ENCODE results near the gene FAM227B.

FAM227B gene

GRCh38 chr15:49471248-49471647 lies 149.4 kb downstream of the FAM227B start:
- TF ChIP-seq, protein P1, sequence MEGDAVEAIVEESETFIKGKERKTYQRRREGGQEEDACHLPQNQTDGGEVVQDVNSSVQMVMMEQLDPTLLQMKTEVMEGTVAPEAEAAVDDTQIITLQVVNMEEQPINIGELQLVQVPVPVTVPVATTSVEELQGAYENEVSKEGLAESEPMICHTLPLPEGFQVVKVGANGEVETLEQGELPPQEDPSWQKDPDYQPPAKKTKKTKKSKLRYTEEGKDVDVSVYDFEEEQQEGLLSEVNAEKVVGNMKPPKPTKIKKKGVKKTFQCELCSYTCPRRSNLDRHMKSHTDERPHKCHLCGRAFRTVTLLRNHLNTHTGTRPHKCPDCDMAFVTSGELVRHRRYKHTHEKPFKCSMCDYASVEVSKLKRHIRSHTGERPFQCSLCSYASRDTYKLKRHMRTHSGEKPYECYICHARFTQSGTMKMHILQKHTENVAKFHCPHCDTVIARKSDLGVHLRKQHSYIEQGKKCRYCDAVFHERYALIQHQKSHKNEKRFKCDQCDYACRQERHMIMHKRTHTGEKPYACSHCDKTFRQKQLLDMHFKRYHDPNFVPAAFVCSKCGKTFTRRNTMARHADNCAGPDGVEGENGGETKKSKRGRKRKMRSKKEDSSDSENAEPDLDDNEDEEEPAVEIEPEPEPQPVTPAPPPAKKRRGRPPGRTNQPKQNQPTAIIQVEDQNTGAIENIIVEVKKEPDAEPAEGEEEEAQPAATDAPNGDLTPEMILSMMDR (IDR thresholded peaks at IDR 0.05) = 0 out of 2 replicates have a peak, but pooled peaks have one; percentile 10

DNA sequence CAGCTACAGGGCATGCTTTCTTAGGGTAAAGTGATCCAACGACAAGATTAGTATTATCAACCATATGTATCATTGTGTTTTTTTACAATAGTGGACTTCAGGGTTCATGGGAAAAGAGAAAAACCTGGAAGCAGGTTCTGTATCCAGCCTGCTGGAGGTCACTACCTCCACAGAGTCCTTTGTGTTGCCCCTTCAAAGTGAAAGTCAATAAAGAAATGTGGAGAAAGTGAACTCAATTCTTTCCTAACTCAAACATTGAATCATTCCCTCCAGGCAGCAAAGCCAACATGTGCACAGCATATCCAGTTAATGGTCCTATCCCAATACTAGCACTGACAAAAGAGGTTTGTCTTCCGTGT lies 152.2 kb downstream of the FAM227B start:
- TF ChIP-seq, protein P1 (IDR thresholded peaks at IDR 0.05) = no peak

DNA sequence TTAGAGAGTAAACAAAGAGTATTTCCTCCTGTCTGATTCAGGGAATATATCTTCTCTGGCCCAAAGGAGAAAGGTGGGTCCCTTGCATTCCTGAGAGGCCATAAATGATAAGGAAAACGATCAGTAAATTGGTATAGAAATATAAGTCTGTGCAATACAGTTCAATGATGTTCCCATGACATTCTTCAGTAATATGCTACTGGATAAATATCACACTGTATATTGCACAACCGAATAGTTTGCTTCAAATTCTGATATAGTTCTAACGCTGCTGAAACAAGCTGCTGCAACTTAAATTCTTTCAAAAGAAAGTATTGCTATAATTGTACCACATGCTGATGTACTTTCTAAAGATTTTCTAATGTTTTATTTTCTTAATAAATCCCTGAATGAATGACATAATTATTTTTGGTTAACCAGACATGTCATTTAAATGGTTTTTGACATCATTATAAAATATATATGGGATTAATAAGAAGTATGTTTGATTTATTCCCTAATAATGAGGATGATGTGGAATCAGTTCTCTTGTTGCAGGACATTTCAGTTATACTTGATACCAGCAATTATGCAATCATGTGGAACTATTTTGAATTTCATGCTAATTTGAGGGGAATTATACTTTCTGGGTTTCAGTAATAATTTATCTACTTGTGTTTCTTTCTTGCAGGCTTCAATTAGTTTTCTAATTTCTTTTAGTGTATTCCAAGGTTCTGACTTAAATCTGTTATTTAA lies 152.7 kb downstream of the FAM227B start:
- TF ChIP-seq, protein P1 (IDR thresholded peaks at IDR 0.05) = no peak

GRCh38 chr15:49466119-49466518 lies 154.5 kb downstream of the FAM227B start:
- TF ChIP-seq, protein P1 (IDR thresholded peaks at IDR 0.05) = no peak

GRCh38 chr15:49464522-49464921 lies 156.1 kb downstream of the FAM227B start:
- TF ChIP-seq, protein P1 (IDR thresholded peaks at IDR 0.05) = no peak

DNA sequence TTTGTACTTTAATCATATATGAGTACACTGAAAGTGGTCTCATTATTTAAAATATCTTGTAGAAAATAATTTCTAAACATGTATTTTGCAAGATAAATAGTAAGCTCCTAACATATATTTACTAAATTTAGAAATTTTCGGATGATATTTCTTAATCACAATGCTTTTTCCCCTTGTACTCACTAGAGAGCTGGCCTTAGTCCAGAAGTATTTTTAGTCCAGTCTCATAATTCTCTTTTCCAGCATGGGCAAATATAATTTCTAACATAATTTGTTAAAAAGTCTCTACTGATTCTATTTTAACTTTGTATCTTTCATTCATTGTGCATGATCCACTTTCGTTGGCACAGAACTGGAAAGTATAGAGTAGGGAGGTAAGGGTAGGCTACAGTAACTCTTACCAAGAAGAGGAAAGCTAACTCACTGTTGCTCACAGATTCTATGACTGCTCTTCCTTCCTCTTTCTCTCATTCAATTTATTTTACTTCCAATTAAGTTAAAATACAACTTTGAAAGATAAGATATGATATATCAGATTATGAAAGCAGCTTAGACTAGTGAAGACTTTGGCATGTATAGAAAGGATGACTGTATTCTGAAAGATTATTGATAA lies 158.3 kb downstream of the FAM227B start:
- TF ChIP-seq, protein P1 (IDR thresholded peaks at IDR 0.05) = no peak

DNA sequence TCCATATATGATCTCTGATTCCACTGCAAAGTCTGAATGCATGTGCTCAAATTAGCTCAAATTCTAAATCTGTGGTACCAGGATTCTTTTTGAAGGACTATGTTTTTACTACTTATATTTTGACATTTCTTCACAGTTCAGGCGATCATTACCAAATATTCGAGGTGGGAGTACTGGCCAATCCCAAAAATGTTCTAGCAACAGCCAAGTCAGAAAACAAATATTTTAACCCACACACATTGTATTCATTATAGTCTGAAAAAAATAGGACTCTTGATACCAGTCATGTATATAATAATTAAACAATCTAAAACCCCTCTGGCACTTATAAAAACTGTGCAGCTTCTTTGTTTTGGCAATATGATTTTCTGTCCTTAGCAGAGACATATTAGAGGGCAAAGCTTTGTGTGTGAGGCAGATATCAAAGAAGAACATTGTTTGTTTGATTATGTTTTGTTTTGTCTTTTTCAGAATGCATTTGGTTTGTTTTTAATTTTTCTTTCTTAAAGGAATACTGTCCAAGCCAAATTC lies 160.1 kb downstream of the FAM227B start:
- TF ChIP-seq, protein P1 (IDR thresholded peaks at IDR 0.05) = no peak
